OCI-LY1 (cell line): ENCODE results near the gene GPR22.

Experiments used
- CTCF ChIP-seq: fragments of 200-600 bp; sonication (generic), shearing (Covaris generic); IDR thresholded peaks from 2 replicates; pipeline ENCODE4 v1.5.1; 2017; ENCODE audit warnings: mild to moderate bottlenecking, antibody characterized with exemption, low read length, moderate library complexity, mixed read lengths
- EZH2 ChIP-seq: fragments of 200-600 bp; sonication (generic), shearing (Covaris generic); IDR thresholded peaks from 2 replicates; pipeline ENCODE4 v1.8.0; 2017; ENCODE audit warnings: borderline replicate concordance, mixed run types, mild to moderate bottlenecking, antibody characterized with exemption, low read length, moderate library complexity, mixed read lengths

GRCh38 chr7:107430057-107430456 is 39.8 kb upstream of the GPR22 start:
- TF ChIP-seq CTCF = no peak
- TF ChIP-seq EZH2 = no peak
